ENCODE measurements around the gene ST14.

DNA sequence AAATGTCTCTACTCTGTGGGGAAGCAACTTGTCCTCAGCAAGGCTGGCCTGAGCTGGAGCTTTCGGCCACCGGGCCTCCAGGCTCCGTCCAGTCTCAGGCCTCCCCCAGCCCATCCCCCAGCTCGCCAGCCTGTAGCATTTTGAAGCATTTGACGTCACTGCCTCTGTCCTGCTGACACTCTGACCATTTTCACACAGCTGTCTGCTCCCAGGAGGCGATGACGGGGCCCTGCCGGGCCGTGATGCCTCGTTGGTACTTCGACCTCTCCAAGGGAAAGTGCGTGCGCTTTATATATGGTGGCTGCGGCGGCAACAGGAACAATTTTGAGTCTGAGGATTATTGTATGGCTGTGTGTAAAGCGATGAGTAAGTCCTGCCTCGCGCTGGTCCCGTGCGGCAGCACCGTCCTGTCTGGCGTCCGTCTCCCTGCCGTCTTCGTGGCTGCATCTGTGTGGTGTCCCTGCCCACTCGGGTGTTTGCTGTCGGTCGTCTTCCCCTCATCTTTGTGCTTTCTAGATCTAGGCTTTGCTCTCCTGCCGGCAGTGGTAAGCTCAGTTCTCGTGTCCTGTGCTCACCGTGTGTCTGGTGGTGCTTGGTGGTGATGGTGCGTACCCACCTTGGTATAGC lies 36.1 kb upstream of the ST14 start:
- TF ChIP-seq POLR2A (IDR thresholded peaks at IDR 0.05) = no peak
- TF ChIP-seq CTCF (IDR thresholded peaks at IDR 0.05) = no peak
